Natural killer cell treated with Interleukin-12 subunit alpha and Interleukin-12 subunit beta and Interleukin-15 and Interleukin-18, amount 100 ng/mL, for 72 hours (primary cell): ENCODE results near the gene SLC24A3. TPM values are rescaled to one million over a fixed set of nuclear protein-coding genes. Genes with fewer than 3 reads are reported as not detected.
A peak's percentile ranks its signal among the peaks of the same experiment; 100 is the strongest.

Experiments used
- ATAC-seq, 2 donors: fragments of 150-1000 bp; cut with Tn5 transposase in 1 of 2; sonication (Bioruptor Pico), chemical (Tn5 transposase) in 1 of 2; 2 replicates each; pipeline ENCODE4 v1.10.0; 2021
- DNase-seq: peaks from one replicate; pipeline ENCODE4 v3.0.0; 2022; ENCODE audit warnings: low spot score
- H3K27ac Mint-ChIP-seq, 2 donors: 1 replicate in 1 of 2; 2 replicates in 1 of 2; pipeline ENCODE4 v1.8.0; 2022; ENCODE audit warnings: mixed read lengths in 2 of 2, mild to moderate bottlenecking in 1 of 2, moderate library complexity in 1 of 2
- H3K27me3 Mint-ChIP-seq, 2 donors: 1 replicate in 1 of 2; 2 replicates in 1 of 2; pipeline ENCODE4 v1.8.0; 2022; ENCODE audit warnings: mixed read lengths in 2 of 2
- H3K36me3 Mint-ChIP-seq: one replicate; pipeline ENCODE4 v1.8.0; 2022; ENCODE audit warnings: mixed read lengths
- H3K4me1 Mint-ChIP-seq, 2 donors: 1 replicate in 1 of 2; 2 replicates in 1 of 2; pipeline ENCODE4 v1.8.0; 2022; ENCODE audit warnings: low read depth in 2 of 2, mixed read lengths in 2 of 2, mild to moderate bottlenecking in 1 of 2
- H3K4me3 Mint-ChIP-seq: one replicate; pipeline ENCODE4 v1.8.0; 2022; ENCODE audit warnings: mixed read lengths
- H3K9me3 Mint-ChIP-seq: 2 replicates; pipeline ENCODE4 v1.8.0; 2022; ENCODE audit warnings: mixed read lengths
- total RNA-seq, 2 donors: library from RNA; stranded (reverse); gene quantifications; one replicate each; pipeline ENCODE4 v1.2.3, GENCODE V29; 2022

Gene SLC24A3
- total RNA-seq, 2 donors from 2014 or later, result 1.4 TPM; not detected in 1

DNA sequence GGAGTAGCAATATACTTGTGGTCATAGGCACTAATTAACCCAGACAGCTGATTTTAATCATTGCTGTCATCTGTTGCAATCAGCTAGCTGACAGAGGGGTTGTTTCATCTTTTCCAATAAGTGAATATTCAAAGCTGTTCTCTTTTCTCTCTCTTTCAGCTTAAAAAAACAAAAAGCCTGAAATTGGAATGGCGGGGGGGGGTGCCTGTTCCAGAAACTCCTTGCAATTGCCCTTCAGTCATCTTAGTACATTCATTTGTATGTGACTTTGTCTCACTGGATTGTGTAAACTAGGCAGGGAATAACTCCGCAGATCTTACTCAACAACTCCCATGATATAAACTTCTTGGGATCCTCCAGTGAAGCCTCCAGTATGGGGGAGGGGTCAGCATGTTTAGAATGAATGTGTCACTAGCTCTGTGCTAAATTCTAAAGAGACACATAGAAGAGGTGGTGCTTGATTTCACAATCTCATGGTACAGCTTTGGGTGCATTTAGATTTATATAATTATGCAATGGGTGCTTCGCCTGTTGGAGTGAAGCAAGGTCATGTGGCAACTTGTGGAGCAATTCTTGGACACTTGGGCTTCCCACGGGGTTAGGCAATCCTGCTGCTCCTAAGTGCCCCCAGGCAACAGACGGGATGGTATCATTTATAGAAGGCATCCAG is 40.1 kb downstream of the SLC24A3 start:
- Mint-ChIP-seq H3K4me3 (no peak overlapping the region), H3K4me1 (no peaks in the 10 kb centered on the region), H3K27me3 (peaks cover 0 to 5% of the 10 kb centered on the region in 2 donors), H3K27ac (no peak overlapping the region), H3K36me3 (no peaks in the 10 kb centered on the region), H3K9me3 (no peaks in the 10 kb centered on the region)
- DNase-seq, result no peak
- peak in 1 of 2 donors; percentile 40 for ATAC-seq

GRCh38 chr20:19253316-19253715 is 40.9 kb downstream of the SLC24A3 start:
- Mint-ChIP-seq H3K27ac (no peak overlapping the region), H3K27me3 (peaks cover 0 to 5% of the 10 kb centered on the region in 2 donors), H3K4me1 (no peaks in the 10 kb centered on the region), H3K36me3 (no peaks in the 10 kb centered on the region), H3K9me3 (no peaks in the 10 kb centered on the region), H3K4me3 (no peak overlapping the region)
- no peak for DNase-seq
- ATAC-seq, result no peak

DNA sequence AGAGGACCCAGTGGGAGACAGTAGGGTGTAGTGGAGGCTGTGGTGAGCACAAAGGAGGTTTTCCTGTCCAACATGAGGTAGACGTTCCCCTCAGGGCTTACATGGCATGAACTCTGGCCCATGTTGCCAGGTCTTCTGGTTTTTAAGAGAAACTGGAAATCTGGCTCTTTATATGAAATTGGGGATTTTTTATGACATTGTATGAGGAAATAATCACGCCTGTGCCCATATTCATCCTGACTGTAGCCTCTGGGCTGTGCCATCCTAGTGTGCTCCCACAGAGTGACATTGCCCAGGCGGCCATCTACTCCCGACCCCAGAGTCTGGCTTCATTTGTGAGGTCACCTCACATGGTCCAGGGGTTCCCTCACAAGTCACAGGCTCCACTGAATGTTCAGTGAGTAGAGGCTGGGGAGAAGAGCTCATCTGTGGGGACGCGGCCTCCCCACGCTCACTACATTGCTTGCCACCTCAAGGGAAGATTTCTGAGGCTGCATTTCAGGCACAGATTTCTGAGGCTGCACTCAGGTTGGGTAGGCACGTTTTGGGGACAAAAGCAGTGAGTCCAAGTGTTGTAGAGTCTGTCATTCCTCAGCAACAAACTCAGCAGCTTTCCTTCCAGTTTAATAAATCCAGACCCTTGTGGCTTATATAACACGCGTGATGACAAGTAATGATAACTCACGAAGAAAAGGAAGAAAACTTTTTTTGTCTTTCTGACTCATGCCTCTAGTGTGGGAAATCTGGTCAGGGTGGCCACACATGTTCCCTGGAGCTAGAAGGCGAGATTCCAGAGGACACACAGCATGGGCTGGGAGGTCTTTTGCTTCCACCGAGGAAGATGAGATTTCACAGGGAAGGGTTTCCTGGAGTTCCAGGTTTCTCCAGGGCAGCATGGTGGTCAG is 41.7 kb downstream of the SLC24A3 start:
- DNase-seq (no peak), ATAC-seq (no peak)
- Mint-ChIP-seq H3K4me1 (no peaks in the 10 kb centered on the region), H3K27ac (no peak overlapping the region), H3K4me3 (no peak overlapping the region), H3K9me3 (no peaks in the 10 kb centered on the region), H3K36me3 (no peaks in the 10 kb centered on the region), H3K27me3 (peaks cover 0 to 3% of the 10 kb centered on the region in 2 donors)

DNA sequence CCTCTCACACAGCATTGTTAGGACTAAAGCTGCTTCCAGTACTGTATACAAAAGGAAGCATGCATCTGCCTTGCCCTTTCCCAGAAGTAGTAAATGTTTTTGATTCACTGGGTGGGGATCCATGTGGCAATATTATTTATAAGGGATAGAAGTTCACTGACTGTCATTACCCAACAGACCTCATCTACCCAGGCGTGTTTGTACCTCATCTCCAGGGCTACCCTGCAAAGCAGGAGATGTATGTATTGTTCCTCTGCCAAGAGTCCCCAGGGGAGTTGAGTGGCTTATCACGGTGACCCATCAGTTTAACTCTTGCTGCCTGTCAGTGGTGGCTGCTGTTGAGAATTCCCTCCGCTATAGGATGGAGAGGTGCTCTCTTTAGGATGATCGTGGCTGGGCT is 42.5 kb downstream of the SLC24A3 start:
- DNase-seq, result no peak
- no peak for ATAC-seq
- Mint-ChIP-seq H3K4me3 (no peak overlapping the region), H3K27me3 (no peaks in the 10 kb centered on the region), H3K27ac (no peak overlapping the region), H3K4me1 (no peaks in the 10 kb centered on the region), H3K36me3 (no peaks in the 10 kb centered on the region), H3K9me3 (no peaks in the 10 kb centered on the region)

GRCh38 chr20:19256085-19256484 is 43.6 kb downstream of the SLC24A3 start:
- peaks cover 0 to 5% of the 10 kb centered on the region in 2 donors for H3K4me1 Mint-ChIP-seq
- no peak for DNase-seq
- no peak overlapping the region for H3K4me3 Mint-ChIP-seq
- no peak overlapping the region for H3K27ac Mint-ChIP-seq
- no peaks in the 10 kb centered on the region for H3K36me3 Mint-ChIP-seq
- H3K9me3 Mint-ChIP-seq, result no peaks in the 10 kb centered on the region
- ATAC-seq, result no peak
- H3K27me3 Mint-ChIP-seq, result no peaks in the 10 kb centered on the region

- DNase-seq, result no peak
- no peaks in the 10 kb centered on the region for H3K9me3 Mint-ChIP-seq
- no peaks in the 10 kb centered on the region for H3K27me3 Mint-ChIP-seq
- no peak for ATAC-seq
- no peak overlapping the region for H3K4me3 Mint-ChIP-seq
- H3K4me1 Mint-ChIP-seq, result peaks cover 0 to 5% of the 10 kb centered on the region in 2 donors
- no peaks in the 10 kb centered on the region for H3K36me3 Mint-ChIP-seq
- no peak overlapping the region for H3K27ac Mint-ChIP-seq
These were observed 44.6 kb downstream of the SLC24A3 start for GRCh38 chr20:19256906-19257595.

DNA sequence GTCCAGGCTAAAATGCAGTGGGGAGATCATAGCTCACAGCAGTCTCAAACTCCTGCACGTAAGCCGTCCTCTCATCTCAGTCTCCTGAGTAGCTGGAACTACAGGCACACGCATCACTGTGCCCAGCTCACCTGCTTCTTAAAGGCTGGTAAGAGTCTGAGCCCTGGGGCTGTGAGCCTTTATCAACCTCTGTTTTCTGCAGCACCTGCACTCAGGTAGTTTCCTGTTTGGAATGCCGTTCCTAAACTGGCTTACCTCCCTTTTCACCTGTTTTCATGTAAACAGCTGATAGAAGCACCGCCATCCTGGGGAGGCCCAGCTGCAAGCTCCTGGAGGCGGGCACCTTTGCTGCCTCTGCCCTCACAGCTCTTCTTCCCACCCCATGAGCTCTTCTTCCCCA is 45.4 kb downstream of the SLC24A3 start:
- no peaks in the 10 kb centered on the region for H3K9me3 Mint-ChIP-seq
- H3K4me1 Mint-ChIP-seq, result peaks cover 0 to 6% of the 10 kb centered on the region in 2 donors
- H3K27me3 Mint-ChIP-seq, result no peaks in the 10 kb centered on the region
- H3K36me3 Mint-ChIP-seq, result no peaks in the 10 kb centered on the region
- no peak overlapping the region for H3K27ac Mint-ChIP-seq
- H3K4me3 Mint-ChIP-seq, result no peak overlapping the region
- ATAC-seq (no peak), DNase-seq (no peak)

- Mint-ChIP-seq H3K27ac (no peak overlapping the region), H3K4me3 (no peak overlapping the region), H3K27me3 (no peaks in the 10 kb centered on the region), H3K36me3 (no peaks in the 10 kb centered on the region), H3K9me3 (no peaks in the 10 kb centered on the region), H3K4me1 (peaks cover 0 to 10% of the 10 kb centered on the region in 2 donors)
- DNase-seq (no peak), ATAC-seq (no peak)
These were observed 46.7 kb downstream of the SLC24A3 start for GRCh38 chr20:19259141-19259591.

GRCh38 chr20:19260412-19261090 is 48.1 kb downstream of the SLC24A3 start:
- Mint-ChIP-seq H3K27me3 (peaks cover 0 to 8% of the 10 kb centered on the region in 2 donors), H3K4me1 (peaks cover 0 to 10% of the 10 kb centered on the region in 2 donors), H3K27ac (no peak overlapping the region), H3K4me3 (no peak overlapping the region), H3K9me3 (no peaks in the 10 kb centered on the region), H3K36me3 (no peaks in the 10 kb centered on the region)
- ATAC-seq (peak in 1 of 2 donors; percentile 33), DNase-seq (no peak)

- no peak for ATAC-seq
- no peaks in the 10 kb centered on the region for H3K9me3 Mint-ChIP-seq
- H3K27me3 Mint-ChIP-seq, result peaks cover 0 to 9% of the 10 kb centered on the region in 2 donors
- no peak overlapping the region for H3K27ac Mint-ChIP-seq
- DNase-seq, result no peak
- H3K4me1 Mint-ChIP-seq, result peaks cover 0 to 10% of the 10 kb centered on the region in 2 donors
- no peaks in the 10 kb centered on the region for H3K36me3 Mint-ChIP-seq
- no peak overlapping the region for H3K4me3 Mint-ChIP-seq
These were observed 51.7 kb downstream of the SLC24A3 start for GRCh38 chr20:19264191-19264590.

GRCh38 chr20:19265646-19266374 is 53.4 kb downstream of the SLC24A3 start:
- no peaks in the 10 kb centered on the region for H3K9me3 Mint-ChIP-seq
- DNase-seq, result no peak
- no peaks in the 10 kb centered on the region for H3K36me3 Mint-ChIP-seq
- peaks cover 4 to 16% of the 10 kb centered on the region in 2 donors for H3K27me3 Mint-ChIP-seq
- no peak overlapping the region for H3K4me3 Mint-ChIP-seq
- H3K4me1 Mint-ChIP-seq, result peaks cover 0 to 5% of the 10 kb centered on the region in 2 donors
- ATAC-seq, result no peak
- no peak overlapping the region for H3K27ac Mint-ChIP-seq

GRCh38 chr20:19268426-19268825 is 56.0 kb downstream of the SLC24A3 start:
- H3K4me3 Mint-ChIP-seq, result no peak overlapping the region
- no peaks in the 10 kb centered on the region for H3K36me3 Mint-ChIP-seq
- H3K4me1 Mint-ChIP-seq, result no peaks in the 10 kb centered on the region
- no peaks in the 10 kb centered on the region for H3K9me3 Mint-ChIP-seq
- H3K27ac Mint-ChIP-seq, result no peak overlapping the region
- ATAC-seq (no peak), DNase-seq (no peak)
- peaks cover 4 to 17% of the 10 kb centered on the region in 2 donors for H3K27me3 Mint-ChIP-seq
